HUES64 (cell line): ENCODE results near the gene NADSYN1.
A peak's percentile ranks its signal among the peaks of the same experiment; 100 is the strongest.

ENCODE experiments used
- H3K27ac ChIP-seq: 2 replicates; pipeline ENCODE4 v1.7.0; 2013; ENCODE audit warnings: low read depth, low read length, inconsistent platforms
- H3K27me3 ChIP-seq: 2 replicates; pipeline ENCODE4 v1.6.1; 2013; ENCODE audit warnings: mild to moderate bottlenecking, low read length; ENCODE audit not compliant: insufficient read depth
- H3K36me3 ChIP-seq: 2 replicates; pipeline ENCODE4 v1.6.1; 2013; ENCODE audit warnings: mild to moderate bottlenecking, low read length; ENCODE audit not compliant: insufficient read depth
- H3K4me1 ChIP-seq: 2 replicates; pipeline ENCODE4 v1.6.1; 2013; ENCODE audit warnings: mild to moderate bottlenecking, low read length, moderate library complexity; ENCODE audit not compliant: insufficient read depth
- H3K4me3 ChIP-seq: 2 replicates; pipeline ENCODE4 v1.5.1; 2013; ENCODE audit warnings: mild to moderate bottlenecking, low read length, moderate library complexity
- H3K9ac ChIP-seq: 2 replicates; pipeline ENCODE4 v1.6.1; 2013; ENCODE audit warnings: mild to moderate bottlenecking, low read depth, low read length
- H3K9me3 ChIP-seq: 2 replicates; pipeline ENCODE4 v1.6.1; 2013; ENCODE audit warnings: low read depth, low read length; ENCODE audit not compliant: insufficient read depth
- WGBS: fragments of 150-250, 120-280 bp; methylation state at CpG from one replicate; pipeline ENCODE4 v1.1.7; 2013; ENCODE audit warnings: missing lambda C conversion rate; 5-methylcytosine and 5-hydroxymethylcytosine counted together

NADSYN1 gene

GRCh38 chr11:71498091-71498490 is 45.1 kb downstream of the NADSYN1 start:
- no peak overlapping the region for H3K4me3 ChIP-seq
- H3K36me3 ChIP-seq: peaks cover 25% of the 10 kb centered on the region
- no peaks in the 10 kb centered on the region for H3K4me1 ChIP-seq
- no peak overlapping the region for H3K27ac ChIP-seq
- 97% methylated on average over 19 of the region's 19 CpGs for WGBS
- no peaks in the 10 kb centered on the region for H3K9me3 ChIP-seq
- no peak overlapping the region for H3K9ac ChIP-seq
- H3K27me3 ChIP-seq: no peaks in the 10 kb centered on the region

- 97% methylated on average over 13 of the region's 13 CpGs for WGBS
- no peak overlapping the region for H3K4me3 ChIP-seq
- H3K9me3 ChIP-seq: no peaks in the 10 kb centered on the region
- no peak overlapping the region for H3K27ac ChIP-seq
- no peak overlapping the region for H3K9ac ChIP-seq
- H3K27me3 ChIP-seq: no peaks in the 10 kb centered on the region
- H3K36me3 ChIP-seq: peaks cover 25% of the 10 kb centered on the region
- H3K4me1 ChIP-seq: peaks cover 4% of the 10 kb centered on the region; the same call in 1 of the 2 replicates
These were observed 46.1 kb downstream of the NADSYN1 start for GRCh38 chr11:71499125-71499524.

GRCh38 chr11:71499546-71499945 is 46.5 kb downstream of the NADSYN1 start:
- no peak overlapping the region for H3K9ac ChIP-seq
- no peak overlapping the region for H3K27ac ChIP-seq
- H3K27me3 ChIP-seq: no peaks in the 10 kb centered on the region
- no peak overlapping the region for H3K4me3 ChIP-seq
- peaks cover 25% of the 10 kb centered on the region for H3K36me3 ChIP-seq
- peaks cover 8% of the 10 kb centered on the region; the same call in 1 of the 2 replicates for H3K4me1 ChIP-seq
- WGBS: 93% methylated on average over 6 of the region's 6 CpGs
- H3K9me3 ChIP-seq: no peaks in the 10 kb centered on the region

- Histone ChIP-seq H3K4me1 (peaks cover 17% of the 10 kb centered on the region; the same call in 1 of the 2 replicates), H3K9me3 (no peaks in the 10 kb centered on the region), H3K36me3 (peaks cover 20% of the 10 kb centered on the region), H3K4me3 (no peak overlapping the region), H3K9ac (no peak overlapping the region), H3K27ac (no peak overlapping the region), H3K27me3 (no peaks in the 10 kb centered on the region)
- WGBS: 85% methylated on average over 6 of the region's 6 CpGs
These were observed 47.6 kb downstream of the NADSYN1 start for GRCh38 chr11:71500601-71501021.

- WGBS: 93% methylated on average over 29 of the region's 30 CpGs
- Histone ChIP-seq H3K9ac (no peak overlapping the region), H3K4me1 (peaks cover 20% of the 10 kb centered on the region; the same call in 1 of the 2 replicates), H3K4me3 (no peak overlapping the region), H3K9me3 (peaks cover 2% of the 10 kb centered on the region; the same call in 1 of the 2 replicates), H3K27me3 (no peaks in the 10 kb centered on the region), H3K27ac (no peak overlapping the region), H3K36me3 (peaks cover 19% of the 10 kb centered on the region)
These were observed 48.3 kb downstream of the NADSYN1 start for GRCh38 chr11:71501071-71501985.

- peaks cover 20% of the 10 kb centered on the region; the same call in 1 of the 2 replicates for H3K4me1 ChIP-seq
- H3K9me3 ChIP-seq: peaks cover 8% of the 10 kb centered on the region; the same call in 1 of the 2 replicates
- peaks cover 19% of the 10 kb centered on the region for H3K36me3 ChIP-seq
- no peaks in the 10 kb centered on the region for H3K27me3 ChIP-seq
- 96% methylated on average over 10 of the region's 10 CpGs for WGBS
- no peak overlapping the region for H3K4me3 ChIP-seq
- H3K27ac ChIP-seq: no peak overlapping the region
- no peak overlapping the region for H3K9ac ChIP-seq
These were observed 49.0 kb downstream of the NADSYN1 start for GRCh38 chr11:71502026-71502425.

- peaks cover 10% of the 10 kb centered on the region for H3K9me3 ChIP-seq
- no peak overlapping the region for H3K27ac ChIP-seq
- WGBS: 94% methylated on average over 15 of the region's 15 CpGs
- no peak overlapping the region for H3K4me3 ChIP-seq
- peaks cover 13% of the 10 kb centered on the region for H3K36me3 ChIP-seq
- H3K9ac ChIP-seq: no peak overlapping the region
- H3K27me3 ChIP-seq: no peaks in the 10 kb centered on the region
- peaks cover 20% of the 10 kb centered on the region; the same call in 1 of the 2 replicates for H3K4me1 ChIP-seq
These were observed 50.0 kb downstream of the NADSYN1 start for GRCh38 chr11:71502871-71503435.

- Histone ChIP-seq H3K36me3 (no peaks in the 10 kb centered on the region; the same call in 1 of the 2 replicates), H3K4me3 (no peak overlapping the region), H3K27ac (no peak overlapping the region), H3K4me1 (peaks cover 20% of the 10 kb centered on the region; the same call in 1 of the 2 replicates), H3K9me3 (peaks cover 25% of the 10 kb centered on the region), H3K27me3 (no peaks in the 10 kb centered on the region), H3K9ac (no peak overlapping the region)
- WGBS: 51% methylated on average over 10 of the region's 10 CpGs
These were observed 51.5 kb downstream of the NADSYN1 start for GRCh38 chr11:71504531-71504930.

- Histone ChIP-seq H3K9me3 (peaks cover 29% of the 10 kb centered on the region), H3K4me3 (no peak overlapping the region), H3K27ac (no peak overlapping the region), H3K36me3 (no peaks in the 10 kb centered on the region), H3K9ac (no peak overlapping the region), H3K27me3 (no peaks in the 10 kb centered on the region), H3K4me1 (peaks cover 20% of the 10 kb centered on the region; the same call in 1 of the 2 replicates)
- WGBS: 85% methylated on average over 1 of the region's 2 CpGs
These were observed 52.0 kb downstream of the NADSYN1 start for GRCh38 chr11:71505001-71505400.

GRCh38 chr11:71505781-71506180 is 52.8 kb downstream of the NADSYN1 start:
- Histone ChIP-seq H3K9ac (no peak overlapping the region), H3K27ac (peak overlapping the region; percentile 29; the same call in 1 of the 2 replicates), H3K4me3 (no peak overlapping the region), H3K36me3 (no peaks in the 10 kb centered on the region), H3K9me3 (peaks cover 37% of the 10 kb centered on the region), H3K4me1 (peaks cover 20% of the 10 kb centered on the region; the same call in 1 of the 2 replicates), H3K27me3 (no peaks in the 10 kb centered on the region)
- WGBS: 43% methylated on average over 9 of the region's 9 CpGs

GRCh38 chr11:71507102-71507501 is 54.1 kb downstream of the NADSYN1 start:
- Histone ChIP-seq H3K27me3 (no peaks in the 10 kb centered on the region), H3K36me3 (no peaks in the 10 kb centered on the region), H3K27ac (no peak overlapping the region), H3K9ac (no peak overlapping the region), H3K4me1 (peaks cover 20% of the 10 kb centered on the region; the same call in 1 of the 2 replicates), H3K9me3 (peaks cover 39% of the 10 kb centered on the region), H3K4me3 (no peak overlapping the region)
- WGBS: 92% methylated on average over 5 of the region's 5 CpGs
